Small intestine (tissue), 7 donors: Measurements from ENCODE around the gene BRD4. TPM values are rescaled to one million over a fixed set of nuclear protein-coding genes. Genes with fewer than 3 reads are reported as not detected.
A peak's percentile ranks its signal among the peaks of the same experiment; 100 is the strongest.

ENCODE experiments used
- DNase-seq, 2 donors: peaks; one replicate each; pipeline versions ENCODE4 v3.0.0 to v3.0.0-alpha.2; 2013
- FAIRE-seq: peaks from 2 replicates; lab custom pipeline; 2012; peaks lifted over from hg19 to GRCh38; lab: Jason Lieb, UNC
- H3K27ac ChIP-seq, 3 donors: one replicate each; pipeline ENCODE4 v1.5.1; 2013; ENCODE audit warnings: low read length in 2 of 3, mild to moderate bottlenecking in 2 of 3, control low read depth in 1 of 3, inconsistent platforms in 1 of 3, low read depth in 1 of 3, moderate library complexity in 1 of 3
- H3K27me3 ChIP-seq, 3 donors: one replicate each; pipeline ENCODE4 v1.6.1; 2013; ENCODE audit warnings: low read length in 3 of 3, inconsistent platforms in 1 of 3; ENCODE audit not compliant: control insufficient read depth in 3 of 3, insufficient read depth in 3 of 3
- H3K36me3 ChIP-seq, 3 donors: one replicate each; pipeline ENCODE4 v1.6.1; 2013; ENCODE audit warnings: low read length in 3 of 3, inconsistent platforms in 1 of 3, low read depth in 1 of 3, mild to moderate bottlenecking in 1 of 3, moderate library complexity in 1 of 3; ENCODE audit not compliant: control insufficient read depth in 3 of 3, insufficient read depth in 2 of 3
- H3K4me1 ChIP-seq, 3 donors: one replicate each; pipeline ENCODE4 v1.6.1; 2013; ENCODE audit warnings: low read length in 2 of 3, inconsistent platforms in 1 of 3, low read depth in 1 of 3, mild to moderate bottlenecking in 1 of 3, moderate library complexity in 1 of 3; ENCODE audit not compliant: control insufficient read depth in 3 of 3, insufficient read depth in 2 of 3
- H3K4me3 ChIP-seq, 3 donors: one replicate each; pipeline ENCODE4 v1.5.1; 2013; ENCODE audit warnings: low read length in 3 of 3, control low read depth in 1 of 3, inconsistent platforms in 1 of 3, low read depth in 1 of 3, mild to moderate bottlenecking in 1 of 3, moderate library complexity in 1 of 3
- H3K9me3 ChIP-seq, 2 donors: one replicate each; pipeline ENCODE4 v1.6.1; 2013; ENCODE audit warnings: low read depth in 1 of 2, low read length in 1 of 2; ENCODE audit not compliant: control insufficient read depth in 2 of 2, insufficient read depth in 1 of 2
- WGBS, 3 donors: extraction: QIAGEN DNeasy Blood & Tissue Kit; methylation state at CpG; one replicate each; pipeline ENCODE4 v1.1.7; 2013; 5-methylcytosine and 5-hydroxymethylcytosine counted together
- polyA plus RNA-seq, 4 donors: library from polyadenylated mRNA; stranded (reverse) in 3 of 4; unstranded in 1 of 4; fragments of 200-250 nt in 3 of 4; fragments of 120-200 nt in 1 of 4; gene quantifications; one replicate each; pipeline versions ENCODE4 v1.2.1 to v1.2.3, GENCODE V29; 2013
- donor health status: healthy with polysubstance abuse.
- donor health status: control.
- donor health status: control.
- donor health status: Bipolar disorder and iron deficiency.
- donor health status: healthy.

Gene BRD4
- polyA plus RNA-seq, 4 donors: 15.7 to 41.4 (median 24.7) TPM

- no peaks in the 10 kb centered on the region for H3K27me3 ChIP-seq
- no peak for FAIRE-seq
- peaks cover 16 to 96% (median 18%) of the 10 kb centered on the region in 3 donors for H3K36me3 ChIP-seq
- DNase-seq: no peak
- peak overlapping the region; percentile 16 to 87 (median 78) for H3K27ac ChIP-seq
- H3K4me1 ChIP-seq: peaks cover 7 to 33% (median 8%) of the 10 kb centered on the region in 3 donors
- H3K9me3 ChIP-seq: no peaks in the 10 kb centered on the region
- 75 to 91% (median 91%) methylated on average over 5 of the region's 5 CpGs for WGBS, 3 donors
- H3K4me3 ChIP-seq: no peak overlapping the region
These were observed 84.2 kb downstream of the BRD4 start for GRCh38 chr19:15248106-15248505.

- no peak overlapping the region for H3K4me3 ChIP-seq
These were observed 85.0 kb downstream of the BRD4 start for GRCh38 chr19:15247107-15248014.

GRCh38 chr19:15246198-15246481 lies 86.2 kb downstream of the BRD4 start:
- DNase-seq (no peak), FAIRE-seq (no peak)
- H3K27ac ChIP-seq: peak overlapping the region in 1 of 3 donors; percentile 60
- peaks cover 11 to 94% (median 12%) of the 10 kb centered on the region in 3 donors for H3K36me3 ChIP-seq
- no peaks in the 10 kb centered on the region for H3K9me3 ChIP-seq
- no peaks in the 10 kb centered on the region for H3K27me3 ChIP-seq
- WGBS, 3 donors: 92 to 95% (median 94%) methylated on average over 5 of the region's 5 CpGs
- no peak overlapping the region for H3K4me3 ChIP-seq
- peaks cover 7 to 30% (median 8%) of the 10 kb centered on the region in 3 donors for H3K4me1 ChIP-seq

More at GRCh38 chr19:15247107-15248014, 85.0 kb downstream of the BRD4 start:
- Histone ChIP-seq H3K27ac (peak overlapping the region; percentile 28 to 83 (median 78)), H3K9me3 (no peaks in the 10 kb centered on the region), H3K27me3 (no peaks in the 10 kb centered on the region), H3K36me3 (peaks cover 11 to 93% (median 12%) of the 10 kb centered on the region in 3 donors), H3K4me1 (peaks cover 7 to 33% (median 8%) of the 10 kb centered on the region in 3 donors)
- WGBS, 3 donors: 75 to 77% (median 77%) methylated on average over 20 of the region's 20 CpGs
- DNase-seq: peak in 1 of 2 donors; percentile 45
- FAIRE-seq: no peak

- Histone ChIP-seq H3K9me3 (no peaks in the 10 kb centered on the region), H3K36me3 (peaks cover 12 to 94% (median 13%) of the 10 kb centered on the region in 3 donors), H3K4me3 (no peak overlapping the region), H3K27ac (peak overlapping the region in 1 of 3 donors; percentile 7), H3K4me1 (peaks cover 5 to 26% (median 7%) of the 10 kb centered on the region in 3 donors), H3K27me3 (no peaks in the 10 kb centered on the region)
- 89 to 92% (median 90%) methylated on average over 20 of the region's 20 CpGs for WGBS, 3 donors
- FAIRE-seq (no peak), DNase-seq (no peak)
These were observed 86.8 kb downstream of the BRD4 start for GRCh38 chr19:15245370-15246197.

- H3K4me3 ChIP-seq: no peak overlapping the region
- H3K27ac ChIP-seq: no peak overlapping the region
- peaks cover 5 to 21% (median 7%) of the 10 kb centered on the region in 3 donors for H3K4me1 ChIP-seq
- H3K36me3 ChIP-seq: peaks cover 12 to 94% (median 19%) of the 10 kb centered on the region in 3 donors
- 83 to 91% (median 84%) methylated on average over 7 of the region's 7 CpGs for WGBS, 3 donors
- no peak for DNase-seq
- no peaks in the 10 kb centered on the region for H3K9me3 ChIP-seq
- H3K27me3 ChIP-seq: no peaks in the 10 kb centered on the region
- no peak for FAIRE-seq
These were observed 87.5 kb downstream of the BRD4 start for GRCh38 chr19:15244808-15245207.

GRCh38 chr19:15244106-15244803 lies 88.1 kb downstream of the BRD4 start:
- Histone ChIP-seq H3K9me3 (no peaks in the 10 kb centered on the region), H3K27ac (no peak overlapping the region), H3K4me3 (no peak overlapping the region), H3K36me3 (peaks cover 17 to 94% (median 24%) of the 10 kb centered on the region in 3 donors), H3K4me1 (peaks cover 2 to 17% (median 7%) of the 10 kb centered on the region in 3 donors), H3K27me3 (no peaks in the 10 kb centered on the region)
- WGBS, 3 donors: 87 to 95% (median 92%) methylated on average over 15 to 24 of the region's 24 CpGs
- DNase-seq (no peak), FAIRE-seq (no peak)

- DNase-seq: no peak
- whole genome bisulfite sequencing, 3 donors: 92 to 97% (median 94%) methylated on average over 14 to 17 of the region's 17 CpGs
- H3K4me3 ChIP-seq: no peak overlapping the region
- peaks cover 22 to 94% (median 33%) of the 10 kb centered on the region in 3 donors for H3K36me3 ChIP-seq
- no peaks in the 10 kb centered on the region for H3K27me3 ChIP-seq
- H3K27ac ChIP-seq: no peak overlapping the region
- no peak for FAIRE-seq
- peaks cover 0 to 8% (median 7%) of the 10 kb centered on the region in 3 donors for H3K4me1 ChIP-seq
- H3K9me3 ChIP-seq: no peaks in the 10 kb centered on the region
These were observed 88.9 kb downstream of the BRD4 start for GRCh38 chr19:15243236-15243957.
